OCI-LY7 (cell line): Measurements from ENCODE around the gene ATG10.

Experiments used
- EZH2phosphoT487 ChIP-seq: fragments of 200-600 bp; sonication (generic); IDR thresholded peaks from 2 replicates; pipeline ENCODE4 v1.6.1; 2018; ENCODE audit warnings: low read depth, borderline replicate concordance, mild to moderate bottlenecking, mixed run types, antibody characterized with exemption, low read length, moderate library complexity, mixed read lengths
- TF ChIP-seq, protein P1 (sequence below): fragments of 200-600 bp; sonication (generic); conservative IDR thresholded peaks from 2 replicates; pipeline ENCODE4 v1.5.1; 2014; ENCODE audit warnings: mild to moderate bottlenecking, antibody characterized with exemption, low read length, moderate library complexity, mixed read lengths

GRCh38 chr5:82151204-82151603, 179.4 kb downstream of the ATG10 start:
- TF ChIP-seq, protein P1, sequence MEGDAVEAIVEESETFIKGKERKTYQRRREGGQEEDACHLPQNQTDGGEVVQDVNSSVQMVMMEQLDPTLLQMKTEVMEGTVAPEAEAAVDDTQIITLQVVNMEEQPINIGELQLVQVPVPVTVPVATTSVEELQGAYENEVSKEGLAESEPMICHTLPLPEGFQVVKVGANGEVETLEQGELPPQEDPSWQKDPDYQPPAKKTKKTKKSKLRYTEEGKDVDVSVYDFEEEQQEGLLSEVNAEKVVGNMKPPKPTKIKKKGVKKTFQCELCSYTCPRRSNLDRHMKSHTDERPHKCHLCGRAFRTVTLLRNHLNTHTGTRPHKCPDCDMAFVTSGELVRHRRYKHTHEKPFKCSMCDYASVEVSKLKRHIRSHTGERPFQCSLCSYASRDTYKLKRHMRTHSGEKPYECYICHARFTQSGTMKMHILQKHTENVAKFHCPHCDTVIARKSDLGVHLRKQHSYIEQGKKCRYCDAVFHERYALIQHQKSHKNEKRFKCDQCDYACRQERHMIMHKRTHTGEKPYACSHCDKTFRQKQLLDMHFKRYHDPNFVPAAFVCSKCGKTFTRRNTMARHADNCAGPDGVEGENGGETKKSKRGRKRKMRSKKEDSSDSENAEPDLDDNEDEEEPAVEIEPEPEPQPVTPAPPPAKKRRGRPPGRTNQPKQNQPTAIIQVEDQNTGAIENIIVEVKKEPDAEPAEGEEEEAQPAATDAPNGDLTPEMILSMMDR = no peak
- no peak for TF ChIP-seq EZH2phosphoT487
